Measurements from ENCODE around the gene VPS33B.

VPS33B gene

DNA sequence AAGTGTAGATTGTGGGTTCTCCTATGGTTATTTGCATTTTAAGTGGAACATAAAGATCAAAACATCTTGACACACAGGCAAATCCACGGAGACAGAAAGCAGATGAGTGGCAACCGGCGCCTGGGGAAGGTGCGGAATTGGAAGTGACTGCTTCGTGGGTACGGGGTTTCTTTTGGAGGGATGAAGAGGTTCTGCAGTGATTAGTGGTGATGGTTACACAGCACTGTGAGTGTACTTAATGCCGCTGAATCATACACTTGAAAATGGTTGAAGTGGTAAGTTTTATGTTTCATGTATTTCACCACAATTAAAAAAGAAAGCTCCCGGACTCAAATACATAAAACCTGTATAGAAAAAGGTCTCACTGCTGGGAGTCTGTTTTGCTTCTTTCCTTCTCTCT, 18.5 kb upstream of the VPS33B start:
- CTCF ChIA-PET = interaction anchor here (1.7 to 3.7 kb wide), 2 partner anchors 8 to 9 kb away, joined by 10 to 13 read pairs; no protein-coding TSS in a partner anchor
- DNase-seq (ENCODE audit: extremely low spot score) = no peak
- POLR2A ChIA-PET = interaction anchor here (1.3 kb wide), 1 partner anchor 46 kb away, joined by 4 read pairs; the partner anchor contains the start of gene PRC1

GRCh38 chr15:91039996-91040395, 17.6 kb upstream of the VPS33B start:
- ChIA-PET CTCF (interaction anchor here (0.6 to 1.7 kb wide), 2 partner anchors 10 to 14 kb away, joined by 5 to 10 read pairs; no protein-coding TSS in a partner anchor), POLR2A (interaction anchor here (1.3 kb wide), 1 partner anchor 45 kb away, joined by 4 read pairs; the partner anchor contains the start of gene PRC1)
- TF ChIP-seq SUZ12 (IDR thresholded peaks at IDR 0.05) (no peak), L3MBTL2 (conservative IDR thresholded peaks at IDR 0.05) (no peak), CTBP1 (IDR thresholded peaks at IDR 0.05; ENCODE audit: borderline replicate concordance) (no peak), NFRKB (IDR thresholded peaks at IDR 0.05) (no peak), ELF4 (IDR thresholded peaks at IDR 0.05) (no peak), FOXM1 (IDR thresholded peaks at IDR 0.05; ENCODE audit: borderline replicate concordance) (no peak)
- TF ChIP-seq, protein P1, sequence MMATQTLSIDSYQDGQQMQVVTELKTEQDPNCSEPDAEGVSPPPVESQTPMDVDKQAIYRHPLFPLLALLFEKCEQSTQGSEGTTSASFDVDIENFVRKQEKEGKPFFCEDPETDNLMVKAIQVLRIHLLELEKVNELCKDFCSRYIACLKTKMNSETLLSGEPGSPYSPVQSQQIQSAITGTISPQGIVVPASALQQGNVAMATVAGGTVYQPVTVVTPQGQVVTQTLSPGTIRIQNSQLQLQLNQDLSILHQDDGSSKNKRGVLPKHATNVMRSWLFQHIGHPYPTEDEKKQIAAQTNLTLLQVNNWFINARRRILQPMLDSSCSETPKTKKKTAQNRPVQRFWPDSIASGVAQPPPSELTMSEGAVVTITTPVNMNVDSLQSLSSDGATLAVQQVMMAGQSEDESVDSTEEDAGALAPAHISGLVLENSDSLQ (IDR thresholded peaks at IDR 0.05) = no peak
- no peak for DNase-seq (ENCODE audit: extremely low spot score)

More for the DNA sequence above, 18.5 kb upstream of the VPS33B start:
- no peak for TF ChIP-seq TARDBP (IDR thresholded peaks at IDR 0.05)
- no peak for TF ChIP-seq ELF4 (IDR thresholded peaks at IDR 0.05)
- TF ChIP-seq HDGF (IDR thresholded peaks at IDR 0.05; ENCODE audit: borderline replicate concordance) = no peak
- no peak for TF ChIP-seq BHLHE40 (IDR thresholded peaks at IDR 0.05; ENCODE audit: borderline replicate concordance)
- no peak for TF ChIP-seq SP1 (IDR thresholded peaks at IDR 0.05)
- TF ChIP-seq FOXK2 (IDR thresholded peaks at IDR 0.05) = no peak
- TF ChIP-seq, protein P1 (IDR thresholded peaks at IDR 0.05) = no peak
- TF ChIP-seq CTBP1 (IDR thresholded peaks at IDR 0.05; ENCODE audit: borderline replicate concordance) = no peak
- no peak for TF ChIP-seq SUZ12 (IDR thresholded peaks at IDR 0.05)
- TF ChIP-seq L3MBTL2 (conservative IDR thresholded peaks at IDR 0.05) = no peak
- TF ChIP-seq ARNT (IDR thresholded peaks at IDR 0.05) = no peak

DNA sequence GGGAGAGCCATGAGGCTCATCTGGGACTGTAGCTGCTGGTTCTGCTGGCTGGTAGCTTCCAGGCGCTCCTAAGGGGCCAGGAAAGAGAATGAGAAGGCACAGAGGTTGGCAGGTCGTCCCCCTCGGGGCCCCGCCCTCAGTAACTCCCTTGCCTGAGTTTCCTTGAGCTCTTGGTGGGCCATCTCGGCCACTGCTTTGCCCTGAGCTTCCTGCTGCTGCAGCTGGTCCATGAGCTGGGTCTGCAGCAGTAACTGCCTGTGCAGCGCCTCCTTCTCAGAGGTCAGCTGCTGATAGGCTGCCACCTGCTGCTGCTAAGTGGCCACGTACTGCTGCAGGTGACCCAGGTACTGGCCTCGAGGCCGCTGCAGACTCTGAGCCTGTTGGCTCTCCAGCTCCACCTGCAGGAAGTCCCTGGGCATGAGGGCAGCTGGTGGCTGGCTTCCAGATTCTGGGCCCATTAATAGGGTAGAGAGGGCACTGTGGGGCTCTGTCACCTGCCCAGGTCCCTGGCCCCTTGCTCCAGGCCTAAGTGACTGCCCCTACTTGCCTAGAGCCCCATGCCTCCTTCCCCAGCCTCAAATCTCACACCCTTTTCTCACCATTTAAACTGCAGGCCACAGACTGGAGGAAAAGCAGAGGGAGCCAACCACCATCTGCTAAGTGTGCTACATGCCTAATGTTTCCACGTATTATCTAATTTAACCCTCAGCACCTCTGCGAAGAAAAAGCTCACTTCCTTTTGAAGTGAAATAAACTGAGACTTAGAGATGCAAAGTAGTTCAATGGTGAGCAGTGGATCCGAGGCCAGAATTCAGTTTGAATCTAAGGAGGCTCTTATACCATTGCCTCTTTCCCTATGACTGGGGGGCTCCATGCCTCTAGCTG, 10.8 kb upstream of the VPS33B start:
- ChIA-PET POLR2A (interaction anchor here (1.0 to 2.0 kb wide), 4 partner anchors 10 to 102 kb away, joined by 3 to 10 read pairs (median 3); partner anchors contain the start of genes PRC1, RCCD1 and VPS33B), CTCF (interaction anchor here (0.9 to 2.2 kb wide), 17 partner anchors 8 to 391 kb away, joined by 3 to 16 read pairs (median 4); partner anchors contain the start of genes HDDC3, RCCD1 and VPS33B)
- peak; percentile 48 for DNase-seq (ENCODE audit: extremely low spot score)

DNA sequence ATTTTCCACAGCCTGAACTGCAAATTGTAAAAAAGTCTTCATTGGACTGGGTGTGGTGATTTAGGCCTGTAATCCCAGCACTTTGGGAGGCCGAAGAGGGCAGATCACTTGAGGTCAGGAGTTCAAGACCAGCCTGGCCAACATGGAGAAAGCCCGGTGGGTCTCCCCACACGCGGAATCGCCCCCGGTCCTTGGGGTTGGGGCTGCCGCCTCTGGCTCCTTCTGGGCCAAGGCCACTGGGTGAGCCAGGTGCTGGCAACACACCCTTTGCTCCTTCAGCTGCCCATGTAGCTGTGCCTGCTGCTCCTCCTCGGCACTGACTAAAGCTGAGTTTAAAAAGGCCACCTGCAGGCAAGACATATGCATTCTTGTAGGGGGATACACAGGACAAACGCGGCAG, 9.4 kb upstream of the VPS33B start:
- DNase-seq (ENCODE audit: extremely low spot score) = no peak
- ChIA-PET POLR2A (no interaction called here), CTCF (interaction anchor here (2.2 kb wide), 1 partner anchor 75 kb away, joined by 11 read pairs; no protein-coding TSS in a partner anchor)
- TF ChIP-seq HDGF (IDR thresholded peaks at IDR 0.05; ENCODE audit: borderline replicate concordance) (no peak), SUZ12 (IDR thresholded peaks at IDR 0.05) (no peak), BHLHE40 (IDR thresholded peaks at IDR 0.05; ENCODE audit: borderline replicate concordance) (no peak), SP1 (IDR thresholded peaks at IDR 0.05) (no peak), FOXM1 (IDR thresholded peaks at IDR 0.05; ENCODE audit: borderline replicate concordance) (no peak), NFRKB (IDR thresholded peaks at IDR 0.05) (no peak), FOXA1 (IDR thresholded peaks at IDR 0.05) (no peak), TARDBP (IDR thresholded peaks at IDR 0.05) (no peak), CTBP1 (IDR thresholded peaks at IDR 0.05; ENCODE audit: borderline replicate concordance) (no peak), LEF1 (IDR thresholded peaks at IDR 0.05; ENCODE audit: borderline replicate concordance) (no peak), ARNT (IDR thresholded peaks at IDR 0.05) (no peak), FOXK2 (IDR thresholded peaks at IDR 0.05) (no peak), ELF4 (IDR thresholded peaks at IDR 0.05) (no peak)
- TF ChIP-seq, protein P1 (IDR thresholded peaks at IDR 0.05) = no peak

More for the DNA sequence above, 10.8 kb upstream of the VPS33B start:
- no peak for TF ChIP-seq FOXM1 (IDR thresholded peaks at IDR 0.05; ENCODE audit: borderline replicate concordance)
- no peak for TF ChIP-seq BHLHE40 (IDR thresholded peaks at IDR 0.05; ENCODE audit: borderline replicate concordance)
- no peak for TF ChIP-seq NFRKB (IDR thresholded peaks at IDR 0.05)
- TF ChIP-seq L3MBTL2 (conservative IDR thresholded peaks at IDR 0.05) = peak; percentile 36; the same call in 1 of the 2 replicates
- TF ChIP-seq SUZ12 (IDR thresholded peaks at IDR 0.05) = no peak
- TF ChIP-seq FOXK2 (IDR thresholded peaks at IDR 0.05) = no peak
- no peak for TF ChIP-seq ELF4 (IDR thresholded peaks at IDR 0.05)
- 0 out of 2 replicates have a peak, but pooled peaks have one; percentile 47 for TF ChIP-seq HDGF (IDR thresholded peaks at IDR 0.05; ENCODE audit: borderline replicate concordance)
- TF ChIP-seq FOXA1 (IDR thresholded peaks at IDR 0.05) = no peak
- TF ChIP-seq TARDBP (IDR thresholded peaks at IDR 0.05) = no peak
- no peak for TF ChIP-seq ARNT (IDR thresholded peaks at IDR 0.05)

DNA sequence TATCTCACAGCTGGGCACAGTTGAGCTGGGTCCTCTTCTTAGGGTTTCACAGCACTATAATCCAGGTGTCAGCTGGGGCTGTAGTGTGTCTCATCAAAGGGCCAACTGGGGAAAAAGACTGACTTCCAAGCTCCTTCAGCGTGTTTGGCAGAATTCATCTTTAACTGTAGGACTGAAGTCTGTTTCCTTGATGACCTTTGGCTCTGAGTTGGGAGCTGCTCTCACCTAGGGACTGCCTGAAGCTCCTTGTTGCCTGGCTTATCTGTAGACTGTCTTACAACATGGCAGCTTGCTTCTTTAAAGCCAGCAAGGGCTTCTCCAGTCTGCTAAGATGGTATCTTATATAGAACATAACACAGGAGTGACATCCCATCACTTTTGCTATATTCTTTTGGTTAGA, 5.3 kb upstream of the VPS33B start:
- no peak for DNase-seq (ENCODE audit: extremely low spot score)
- TF ChIP-seq LEF1 (IDR thresholded peaks at IDR 0.05; ENCODE audit: borderline replicate concordance) = no peak
- TF ChIP-seq, protein P1 (IDR thresholded peaks at IDR 0.05) = no peak
- no peak for TF ChIP-seq BHLHE40 (IDR thresholded peaks at IDR 0.05; ENCODE audit: borderline replicate concordance)
- no peak for TF ChIP-seq FOXA1 (IDR thresholded peaks at IDR 0.05)
- no peak for TF ChIP-seq FOXM1 (IDR thresholded peaks at IDR 0.05; ENCODE audit: borderline replicate concordance)
- TF ChIP-seq TARDBP (IDR thresholded peaks at IDR 0.05) = no peak
- no peak for TF ChIP-seq ARNT (IDR thresholded peaks at IDR 0.05)
- no peak for TF ChIP-seq SP1 (IDR thresholded peaks at IDR 0.05)
- CTCF ChIA-PET = interaction anchor here (2.2 kb wide), 1 partner anchor 95 kb away, joined by 8 read pairs; the partner anchor contains the start of gene HDDC3
- POLR2A ChIA-PET = no interaction called here
